Uterus (tissue), 2 donors: ENCODE results near the gene BAHCC1.

Source experiments
- CTCF ChIP-seq, 4 experiments: fragments of 200-600 bp in 2 of 4; fragments of 450-650 bp in 2 of 4; sonication (generic) in 2 of 4; IDR thresholded peaks; one replicate each; pipeline ENCODE4 v1.5.1; 2016 to 2019; ENCODE audit warnings: antibody characterized with exemption in 4 of 4, mild to moderate bottlenecking in 2 of 4, moderate library complexity in 1 of 4
- POLR2A ChIP-seq, 2 donors: fragments of 450-650 bp; IDR thresholded peaks; one replicate each; pipeline ENCODE4 v1.6.1; 2016; ENCODE audit warnings: antibody characterized with exemption in 2 of 2, mild to moderate bottlenecking in 1 of 2, moderate library complexity in 1 of 2

- TF ChIP-seq POLR2A (IDR thresholded peaks at IDR 0.05) (no peak), CTCF (IDR thresholded peaks at IDR 0.05) (no peak)
These were observed 84.2 kb downstream of the BAHCC1 start for GRCh38 chr17:81479175-81480071.
